Measurements from ENCODE around the gene KAT7.

DNA sequence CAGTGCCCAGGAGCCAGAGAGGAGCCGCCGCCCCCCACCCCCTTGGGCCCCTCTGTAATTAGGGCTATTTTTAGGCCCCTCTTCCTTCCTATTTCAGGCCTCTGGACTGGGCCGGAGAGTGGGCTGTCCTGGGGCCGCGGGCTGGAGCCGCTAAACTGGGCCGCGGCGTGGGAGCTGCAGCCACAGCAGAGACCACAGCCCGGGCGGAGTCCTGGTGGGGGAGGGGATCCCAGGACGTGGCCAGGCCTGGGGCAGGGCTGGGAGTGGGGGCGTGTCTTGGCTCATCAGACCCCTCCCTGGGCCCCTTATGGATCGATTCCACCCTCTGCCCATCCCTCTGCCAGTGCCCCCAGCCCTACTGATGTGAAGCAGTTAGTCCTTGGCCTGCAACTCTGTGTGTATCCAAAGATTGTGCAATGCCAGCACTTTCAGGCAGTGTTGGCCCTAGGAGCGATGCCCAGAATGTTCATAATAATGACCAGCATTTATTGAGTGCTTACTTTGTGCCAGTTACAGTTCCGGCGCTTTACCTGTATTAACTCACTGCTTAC, 74.4 kb downstream of the KAT7 start:
- TF ChIP-seq POLR2A (IDR thresholded peaks at IDR 0.05; ENCODE audit: borderline replicate concordance, extremely low read depth, insufficient read depth, insufficient read length) (no peak), EZH2phosphoT487 (IDR thresholded peaks at IDR 0.05; ENCODE audit: borderline replicate concordance) (no peak)

All from HCT116 (cell line).